K562 (cell line): Measurements from ENCODE around the gene SCUBE2. TPM values are rescaled to one million over a fixed set of nuclear protein-coding genes. Genes with fewer than 3 reads are reported as not detected.

Experiments
- ATAC-seq: fragments of 200-7000 bp; cut with Tn5 transposase; 3 replicates; pipeline ENCODE4 v1.9.1; 2020; ENCODE audit warnings: moderate library complexity
- BruUV-seq: library from RNA; stranded (reverse); fragments of 400-500 nt; replicated peaks from 2 replicates; lab custom pipeline; 2021; lab: Mats Ljungman, UMichigan
- CTCF ChIA-PET: fragments of 300-600 bp; formaldehyde crosslinking; extraction: SDS; loops from one replicate; lab custom pipeline; 2021; ENCODE audit warnings: low intra/inter-chr PET ratio; lab: Yijun Ruan, JAX
- POLR2A ChIA-PET: fragments of 300-600, 350-650 bp; sonication (Branson Sonifier 250); formaldehyde crosslinking; extraction: SDS; loops from one replicate; lab custom pipeline; 2021; ENCODE audit warnings: antibody characterized with exemption, inconsistent platforms; lab: Yijun Ruan, JAX
- DNase-seq, 4 experiments: peaks; one replicate each; pipeline versions ENCODE4 v3.0.0 to v3.0.0-alpha.2; 2011 to 2018; ENCODE audit warnings: low spot score in 3 of 4, mixed read lengths in 3 of 4; ENCODE audit errors: extremely low read depth in 1 of 4
- FAIRE-seq: peaks from 2 replicates; lab custom pipeline; 2011; peaks lifted over from hg19 to GRCh38; lab: Jason Lieb, UNC
- H2AFZ ChIP-seq: 2 replicates; pipeline ENCODE4 v1.6.0; 2011; ENCODE audit warnings: low read depth, low read length, control low read depth, inconsistent platforms
- H3K27ac ChIP-seq: fragments of 200-600 bp; 3 replicates; pipeline ENCODE4 v1.8.0; 2011; ENCODE audit warnings: low read depth, mild to moderate bottlenecking, control low read depth, inconsistent platforms, low read length, moderate library complexity, mixed read lengths; ENCODE audit errors: extremely low read depth
- H3K27me3 ChIP-seq, 2 experiments: fragments of 300-600 bp in 1 of 2; 2 replicates in 1 of 2; 3 replicates in 1 of 2; pipeline versions ENCODE4 v1.6.0 to v1.8.0; 2011; ENCODE audit warnings: inconsistent platforms in 2 of 2, low read length in 2 of 2, mild to moderate bottlenecking in 1 of 2, mixed read lengths in 1 of 2, moderate library complexity in 1 of 2; ENCODE audit not compliant: control insufficient read depth in 2 of 2, insufficient read depth in 2 of 2
- H3K36me3 ChIP-seq: fragments of 300-600 bp; 3 replicates; pipeline ENCODE4 v1.8.0; 2011; ENCODE audit warnings: mild to moderate bottlenecking, low read length, inconsistent platforms; ENCODE audit not compliant: control insufficient read depth, insufficient read depth
- H3K4me1 ChIP-seq, 2 experiments: fragments of 200-600 bp in 1 of 2; replicated peaks in 1 of 2; 2 replicates in 1 of 2; 3 replicates in 1 of 2; pipeline versions ENCODE4 v1.5.1 to v1.8.0; 2011; ENCODE audit warnings: inconsistent platforms in 2 of 2, low read length in 2 of 2, mild to moderate bottlenecking in 1 of 2, mixed read lengths in 1 of 2, moderate library complexity in 1 of 2; ENCODE audit not compliant: control insufficient read depth in 2 of 2, insufficient read depth in 2 of 2
- H3K4me2 ChIP-seq: 2 replicates; pipeline ENCODE4 v1.6.1; 2011; ENCODE audit warnings: low read length, control low read depth, inconsistent platforms, mixed read lengths; ENCODE audit not compliant: insufficient read depth
- H3K4me3 ChIP-seq: fragments of 200-600 bp; sonication (generic), shearing (Covaris generic); 2 replicates; pipeline ENCODE4 v1.5.1; 2016; ENCODE audit warnings: control low read depth, inconsistent platforms
- H3K79me2 ChIP-seq: fragments of 200-600 bp; 3 replicates; pipeline ENCODE4 v1.8.0; 2011; ENCODE audit warnings: low read length, inconsistent platforms; ENCODE audit not compliant: control insufficient read depth, insufficient read depth
- H3K9ac ChIP-seq, 2 experiments: 2 replicates each; pipeline versions ENCODE4 v1.6.0 to v1.6.1; 2011; ENCODE audit warnings: low read depth in 2 of 2, low read length in 2 of 2, control low read depth in 1 of 2, inconsistent platforms in 1 of 2, mild to moderate bottlenecking in 1 of 2, mixed read lengths in 1 of 2; ENCODE audit not compliant: insufficient read depth in 1 of 2
- H3K9me1 ChIP-seq: one replicate; pipeline ENCODE4 v1.6.0; 2011; ENCODE audit warnings: inconsistent platforms, mild to moderate bottlenecking, low read length, moderate library complexity; ENCODE audit not compliant: control insufficient read depth, insufficient read depth
- H3K9me3 ChIP-seq: replicated peaks from 2 replicates; pipeline ENCODE4 v1.5.1; 2011; ENCODE audit warnings: low read depth, low read length, inconsistent platforms; ENCODE audit not compliant: control insufficient read depth, insufficient read depth
- H4K20me1 ChIP-seq: replicated peaks from 2 replicates; pipeline ENCODE4 v1.6.1; 2011; ENCODE audit warnings: low read length, inconsistent platforms, mixed read lengths; ENCODE audit not compliant: control insufficient read depth, insufficient read depth
- ATF1 ChIP-seq, 2 experiments: fragments of 450-650 bp in 1 of 2; IDR thresholded peaks; 2 replicates each; pipeline ENCODE4 v1.6.1; 2016; ENCODE audit warnings: missing compliant biosample characterization in 1 of 2, missing genetic modification characterization in 1 of 2
- BHLHE40 ChIP-seq: IDR thresholded peaks from 2 replicates; pipeline ENCODE4 v1.6.1; 2011; ENCODE audit warnings: low read length, improper control_type of control experiment
- CBX3 ChIP-seq, 2 experiments: IDR thresholded peaks; 1 replicate in 1 of 2; 2 replicates in 1 of 2; pipeline ENCODE4 v1.6.1; 2012; ENCODE audit warnings: inconsistent platforms in 2 of 2, low read length in 2 of 2, borderline replicate concordance in 1 of 2, control low read depth in 1 of 2
- CREB1 ChIP-seq, 2 experiments: sonication (generic) in 1 of 2; formaldehyde crosslinking in 1 of 2; IDR thresholded peaks; 2 replicates each; pipeline versions ENCODE4 v1.6.1 to v1.8.0; 2012 to 2022; ENCODE audit warnings: inconsistent platforms in 1 of 2, mild to moderate bottlenecking in 1 of 2, missing genetic modification reagents in 1 of 2, moderate library complexity in 1 of 2
- EHMT2 ChIP-seq: fragments of 450-650 bp; IDR thresholded peaks from 2 replicates; pipeline ENCODE4 v1.6.1; 2018; ENCODE audit warnings: antibody characterized with exemption
- GABPB1 ChIP-seq: sonication (generic); formaldehyde crosslinking; IDR thresholded peaks from 2 replicates; pipeline ENCODE4 v1.8.0; 2022; ENCODE audit warnings: mild to moderate bottlenecking, missing genetic modification reagents
- MAZ ChIP-seq, 2 experiments: fragments of 450-650 bp in 1 of 2; sonication (generic) in 1 of 2; formaldehyde crosslinking; IDR thresholded peaks in 1 of 2; conservative IDR thresholded peaks in 1 of 2; 2 replicates each; pipeline versions ENCODE4 v1.4.0 to v1.5.0; 2020; ENCODE audit warnings: mild to moderate bottlenecking in 1 of 2, missing genetic modification reagents in 1 of 2
- PHF21A ChIP-seq: fragments of 450-650 bp; IDR thresholded peaks from 2 replicates; pipeline ENCODE4 v1.6.1; 2017; ENCODE audit warnings: low read depth, borderline replicate concordance
- TBP ChIP-seq: optimal IDR thresholded peaks from 2 replicates; pipeline ENCODE3; 2011; ENCODE audit warnings: low read depth, low read length, improper control_type of control experiment
- TEAD4 ChIP-seq, 2 experiments: sonication (generic) in 1 of 2; formaldehyde crosslinking in 1 of 2; IDR thresholded peaks; 2 replicates each; pipeline versions ENCODE4 v1.6.1 to v1.8.0; 2012 to 2022; ENCODE audit warnings: borderline replicate concordance in 1 of 2, inconsistent platforms in 1 of 2, low read length in 1 of 2, mild to moderate bottlenecking in 1 of 2, missing genetic modification reagents in 1 of 2
- WGBS: fragments of 100-300 bp; shearing (Covaris generic); methylation state at CpG from one replicate; pipeline ENCODE4 v1.1.6; 2016; ENCODE audit warnings: low coverage, mixed read lengths; ENCODE audit not compliant: insufficient coverage; ENCODE audit errors: missing lambda C conversion rate; 5-methylcytosine and 5-hydroxymethylcytosine counted together
- in situ Hi-C: fragments of 300-500 bp; cut with MboI; formaldehyde crosslinking; loops from 4 replicates; pipeline ENCODE4 v1.15.0; 2018; ENCODE audit warnings: inconsistent platforms, mixed read lengths
- intact Hi-C: fragments of 100-400 bp; cut with micrococcal nuclease; formaldehyde crosslinking; loops from 2 replicates; pipeline ENCODE4 v1.14.2; 2022
- polyA plus RNA-seq, 8 experiments: library from polyadenylated mRNA; depleted of rRNA in 4 of 8; stranded (reverse) in 5 of 8; unstranded in 3 of 8; fragments of >200 nt; fragmentation: Nextera tagmentation in 2 of 8; fragmentation: Illumina TruSeq in 1 of 8; extraction: Ambion mirVana in 2 of 8; extraction: Trizol in 1 of 8; gene quantifications; 2 replicates each; pipeline versions ENCODE4 v1.2.1 to v1.2.3, GENCODE V29; 2011 to 2014; ENCODE audit warnings: inconsistent platforms in 1 of 8, missing spikeins in 1 of 8
- total RNA-seq, 7 experiments: library from RNA; depleted of rRNA in 6 of 7; stranded (reverse); fragments of >200 nt in 6 of 7; fragmentation: Illumina TruSeq in 2 of 7; extraction: Trizol in 2 of 7; gene quantifications; 2 replicates each; pipeline versions ENCODE4 v1.2.1 to v1.2.3, GENCODE V29; 2011 to 2021; ENCODE audit warnings: low replicate concordance in 1 of 7
- TF ChIP-seq, protein P1 (sequence below): fragments of 450-650 bp; IDR thresholded peaks from 2 replicates; pipeline ENCODE4 v1.6.1; 2016
- TF ChIP-seq, protein P2 (sequence below): fragments of 450-650 bp; IDR thresholded peaks from 2 replicates; pipeline ENCODE4 v1.6.1; 2017; ENCODE audit warnings: antibody characterized with exemption, mild to moderate bottlenecking
- TF ChIP-seq, protein P3 (sequence below), 2 experiments: fragments of 450-650 bp; conservative IDR thresholded peaks; 2 replicates each; pipeline ENCODE4 v1.6.1; 2017; ENCODE audit warnings: mild to moderate bottlenecking in 2 of 2, moderate library complexity in 2 of 2

Gene SCUBE2
- total and polyA plus RNA-seq, 9 of the 15 experiments (the other 6 are each of a cell fraction or from before 2014, with no cell fraction given) = 0.06 to 0.40 (median 0.07) TPM; not detected in 6

DNA sequence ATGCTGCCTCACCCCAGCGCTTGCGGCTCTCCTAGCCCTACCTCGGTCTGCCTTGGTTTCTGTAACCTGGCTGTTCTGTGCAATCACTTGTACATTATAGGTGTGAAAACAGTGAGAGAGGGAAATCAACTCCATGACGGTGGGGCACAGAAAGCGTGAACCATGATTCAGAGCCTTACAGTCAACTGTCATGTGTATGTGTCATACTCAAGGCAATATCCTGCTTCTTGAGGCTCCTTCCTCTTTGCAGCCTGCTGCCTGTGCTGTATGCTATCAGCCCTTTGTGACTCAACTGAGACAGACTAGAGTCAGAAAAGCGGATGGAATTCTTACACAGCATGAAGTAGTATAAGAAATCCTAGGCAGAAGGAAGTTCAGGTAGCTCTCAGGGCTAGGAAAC, 89.7 kb downstream of the SCUBE2 start:
- H3K27me3 ChIP-seq = no peaks in the 10 kb centered on the region; a peak in 2 of 5 replicates
- in situ Hi-C loops = no loop called here
- 16% methylated on average over 6 of the region's 6 CpGs for WGBS
- TF ChIP-seq GABPB1 (peak; percentile 52; the same call in 1 of the 2 replicates), CBX3 (IDR thresholded peaks at IDR 0.05; ENCODE audit: borderline replicate concordance in 1 of 2, low read length in 2 of 2) (peak in 1 of 2 experiments; percentile 59; a peak in 1 of 3 replicates), MAZ (CRISPR knock-in tag; conservative IDR thresholded peaks at IDR 0.05 in 1 of 2, IDR thresholded peaks at IDR 0.05 in 1 of 2) (peak; percentile 36 to 45; a peak in 2 of 4 replicates), EHMT2 (peak; percentile 70), CREB1 (IDR thresholded peaks at IDR 0.05) (no peak), CREB1 (CRISPR knock-in tag; IDR thresholded peaks at IDR 0.05) (peak; percentile 58; the same call in 1 of the 2 replicates), TBP (no peak), PHF21A (no peak), TEAD4 (IDR thresholded peaks at IDR 0.05; ENCODE audit: low read length) (peak; percentile 15; the same call in 1 of the 2 replicates), TEAD4 (CRISPR knock-in tag; IDR thresholded peaks at IDR 0.05; ENCODE audit: borderline replicate concordance) (no peak), ATF1 (CRISPR knock-in tag; IDR thresholded peaks at IDR 0.05) (no peak), ATF1 (tag; IDR thresholded peaks at IDR 0.05) (peak; percentile 29; the same call in 1 of the 2 replicates), BHLHE40 (0 out of 2 replicates have a peak, but pooled peaks have one; percentile 19)
- TF ChIP-seq, protein P1, sequence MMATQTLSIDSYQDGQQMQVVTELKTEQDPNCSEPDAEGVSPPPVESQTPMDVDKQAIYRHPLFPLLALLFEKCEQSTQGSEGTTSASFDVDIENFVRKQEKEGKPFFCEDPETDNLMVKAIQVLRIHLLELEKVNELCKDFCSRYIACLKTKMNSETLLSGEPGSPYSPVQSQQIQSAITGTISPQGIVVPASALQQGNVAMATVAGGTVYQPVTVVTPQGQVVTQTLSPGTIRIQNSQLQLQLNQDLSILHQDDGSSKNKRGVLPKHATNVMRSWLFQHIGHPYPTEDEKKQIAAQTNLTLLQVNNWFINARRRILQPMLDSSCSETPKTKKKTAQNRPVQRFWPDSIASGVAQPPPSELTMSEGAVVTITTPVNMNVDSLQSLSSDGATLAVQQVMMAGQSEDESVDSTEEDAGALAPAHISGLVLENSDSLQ = peak; percentile 52; the same call in 1 of the 2 replicates
- TF ChIP-seq, protein P2, sequence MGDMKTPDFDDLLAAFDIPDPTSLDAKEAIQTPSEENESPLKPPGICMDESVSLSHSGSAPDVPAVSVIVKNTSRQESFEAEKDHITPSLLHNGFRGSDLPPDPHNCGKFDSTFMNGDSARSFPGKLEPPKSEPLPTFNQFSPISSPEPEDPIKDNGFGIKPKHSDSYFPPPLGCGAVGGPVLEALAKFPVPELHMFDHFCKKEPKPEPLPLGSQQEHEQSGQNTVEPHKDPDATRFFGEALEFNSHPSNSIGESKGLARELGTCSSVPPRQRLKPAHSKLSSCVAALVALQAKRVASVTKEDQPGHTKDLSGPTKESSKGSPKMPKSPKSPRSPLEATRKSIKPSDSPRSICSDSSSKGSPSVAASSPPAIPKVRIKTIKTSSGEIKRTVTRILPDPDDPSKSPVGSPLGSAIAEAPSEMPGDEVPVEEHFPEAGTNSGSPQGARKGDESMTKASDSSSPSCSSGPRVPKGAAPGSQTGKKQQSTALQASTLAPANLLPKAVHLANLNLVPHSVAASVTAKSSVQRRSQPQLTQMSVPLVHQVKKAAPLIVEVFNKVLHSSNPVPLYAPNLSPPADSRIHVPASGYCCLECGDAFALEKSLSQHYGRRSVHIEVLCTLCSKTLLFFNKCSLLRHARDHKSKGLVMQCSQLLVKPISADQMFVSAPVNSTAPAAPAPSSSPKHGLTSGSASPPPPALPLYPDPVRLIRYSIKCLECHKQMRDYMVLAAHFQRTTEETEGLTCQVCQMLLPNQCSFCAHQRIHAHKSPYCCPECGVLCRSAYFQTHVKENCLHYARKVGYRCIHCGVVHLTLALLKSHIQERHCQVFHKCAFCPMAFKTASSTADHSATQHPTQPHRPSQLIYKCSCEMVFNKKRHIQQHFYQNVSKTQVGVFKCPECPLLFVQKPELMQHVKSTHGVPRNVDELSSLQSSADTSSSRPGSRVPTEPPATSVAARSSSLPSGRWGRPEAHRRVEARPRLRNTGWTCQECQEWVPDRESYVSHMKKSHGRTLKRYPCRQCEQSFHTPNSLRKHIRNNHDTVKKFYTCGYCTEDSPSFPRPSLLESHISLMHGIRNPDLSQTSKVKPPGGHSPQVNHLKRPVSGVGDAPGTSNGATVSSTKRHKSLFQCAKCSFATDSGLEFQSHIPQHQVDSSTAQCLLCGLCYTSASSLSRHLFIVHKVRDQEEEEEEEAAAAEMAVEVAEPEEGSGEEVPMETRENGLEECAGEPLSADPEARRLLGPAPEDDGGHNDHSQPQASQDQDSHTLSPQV = 0 out of 2 replicates have a peak, but pooled peaks have one; percentile 13
- TF ChIP-seq, protein P3, sequence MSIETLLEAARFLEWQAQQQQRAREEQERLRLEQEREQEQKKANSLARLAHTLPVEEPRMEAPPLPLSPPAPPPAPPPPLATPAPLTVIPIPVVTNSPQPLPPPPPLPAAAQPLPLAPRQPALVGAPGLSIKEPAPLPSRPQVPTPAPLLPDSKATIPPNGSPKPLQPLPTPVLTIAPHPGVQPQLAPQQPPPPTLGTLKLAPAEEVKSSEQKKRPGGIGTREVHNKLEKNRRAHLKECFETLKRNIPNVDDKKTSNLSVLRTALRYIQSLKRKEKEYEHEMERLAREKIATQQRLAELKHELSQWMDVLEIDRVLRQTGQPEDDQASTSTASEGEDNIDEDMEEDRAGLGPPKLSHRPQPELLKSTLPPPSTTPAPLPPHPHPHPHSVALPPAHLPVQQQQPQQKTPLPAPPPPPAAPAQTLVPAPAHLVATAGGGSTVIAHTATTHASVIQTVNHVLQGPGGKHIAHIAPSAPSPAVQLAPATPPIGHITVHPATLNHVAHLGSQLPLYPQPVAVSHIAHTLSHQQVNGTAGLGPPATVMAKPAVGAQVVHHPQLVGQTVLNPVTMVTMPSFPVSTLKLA (conservative IDR thresholded peaks at IDR 0.05) = peak; percentile 3 to 36; a peak in 1 of 4 replicates

More for the DNA sequence above, 89.7 kb downstream of the SCUBE2 start:
- Histone ChIP-seq H3K79me2 (peaks cover 4% of the 10 kb centered on the region; the same call in 1 of the 3 replicates), H3K4me1 (peaks cover 15 to 23% of the 10 kb centered on the region in 2 experiments), H3K4me2 (peak overlapping the region; percentile 70), H4K20me1 (no peaks in the 10 kb centered on the region; the same call in 1 of the 2 replicates), H3K9me1 (no peaks in the 10 kb centered on the region), H3K4me3 (no peak overlapping the region), H3K36me3 (no peaks in the 10 kb centered on the region), H3K27ac (peak overlapping the region; percentile 39; the same call in 2 of the 3 replicates), H2AFZ (peak overlapping the region; percentile 66), H3K9me3 (no peaks in the 10 kb centered on the region), H3K9ac (peak overlapping the region in 1 of 2 experiments; percentile 37; a peak in 1 of 4 replicates)
- DNase-seq (peak in 2 of 4 experiments; percentile 50 to 71), ATAC-seq (peak; percentile 72), FAIRE-seq (peak; percentile 86)
- BruUV-seq = no TSS peak
- intact Hi-C loops = loop anchor here (5.0 kb wide), 1 partner anchor 39 kb away; the partner anchor contains the start of gene TMEM9B
- CTCF ChIA-PET = no interaction called here
- POLR2A ChIA-PET = interaction anchor here (2.5 kb wide), 1 partner anchor 14 kb away, joined by 17 read pairs; no protein-coding TSS in a partner anchor
